NCI-H187 (cell line): Measurements from ENCODE around the gene HLA-DRB5.
"Not testable (repeated sequence)": the region's sequence is repeated elsewhere in the genome, so short reads cannot be mapped to it uniquely, and the experiment has no call there.

ENCODE experiments used
- DNase-seq, 2 experiments: peaks; one replicate each; lab custom pipeline; 2025; lab: John Stamatoyannopoulos, UW

Gene HLA-DRB5

GRCh38 chr6:32529697-32530430 lies at the start of gene HLA-DRB5:
TSS of gene HLA-DRB5 (minus strand) at chr6:32530287. CDS start at chr6:32530224, 63 bp downstream.
- DNase-seq: no peak

GRCh38 chr6:32578962-32579361 lies 48.9 kb upstream of the HLA-DRB5 start:
- DNase-seq: no peak

DNA sequence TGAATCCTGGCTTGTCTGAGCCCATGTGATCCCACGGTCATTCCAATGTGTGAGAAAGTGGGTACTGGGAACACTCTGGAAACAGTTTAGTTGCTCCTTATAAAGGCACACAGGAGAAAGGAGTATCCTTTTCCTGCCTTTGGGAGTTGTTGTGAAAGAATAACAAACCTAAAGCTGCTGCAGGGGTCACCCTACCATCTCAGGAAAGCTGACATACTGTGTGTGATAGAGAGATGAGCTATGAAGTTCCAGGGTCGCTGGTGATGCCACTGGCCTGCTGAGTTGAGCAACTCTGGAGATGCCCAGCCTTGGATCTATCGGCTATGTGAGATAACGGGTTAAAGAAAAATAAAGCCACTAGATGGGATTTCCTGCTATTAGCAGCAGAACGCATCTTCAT lies 47.4 kb upstream of the HLA-DRB5 start:
- not testable (repeated sequence) for DNase-seq

DNA sequence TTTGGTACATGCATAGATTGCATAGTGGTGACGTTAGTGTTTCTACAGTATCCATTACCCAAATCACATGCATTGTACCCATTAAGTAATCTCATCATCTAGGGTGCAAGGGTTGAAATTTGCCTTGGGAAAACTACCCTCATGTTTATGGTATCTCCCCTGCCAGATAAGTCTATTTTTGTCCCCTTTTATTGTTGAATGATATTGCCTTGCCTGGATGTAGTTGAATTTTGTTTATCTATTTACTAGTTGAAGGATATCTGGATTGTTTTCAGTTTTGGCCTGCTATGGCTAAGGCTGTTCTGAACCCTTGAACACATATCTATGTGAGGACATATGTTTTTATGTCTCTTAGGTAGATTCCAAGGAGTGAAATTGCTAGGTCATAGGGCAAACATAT lies 46.2 kb upstream of the HLA-DRB5 start:
- DNase-seq: no peak

DNA sequence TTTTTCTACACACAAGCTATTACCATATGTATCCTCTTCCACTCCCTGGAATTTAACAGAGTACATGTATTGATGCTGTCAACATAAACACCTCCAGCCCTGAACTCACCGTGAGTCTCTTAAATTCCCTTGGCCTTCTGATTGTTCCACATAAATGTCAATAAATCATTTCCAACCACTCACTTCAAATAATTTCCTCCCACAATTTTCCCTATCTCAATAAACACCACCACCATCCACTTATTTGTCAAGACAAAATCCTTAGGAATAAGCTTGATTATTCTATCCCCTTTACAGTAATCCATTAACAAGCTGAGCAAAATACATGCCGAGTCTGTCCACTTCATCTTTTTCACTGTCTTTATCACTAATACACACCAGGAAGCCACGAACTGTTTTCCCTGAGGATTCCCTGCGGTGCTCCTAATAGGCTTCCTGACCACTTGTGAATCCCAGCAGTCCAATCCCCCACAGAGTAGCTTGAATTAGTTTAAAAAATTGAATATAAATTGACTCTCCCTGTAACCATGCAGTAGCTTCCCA lies 40.3 kb upstream of the HLA-DRB5 start:
- no peak for DNase-seq

DNA sequence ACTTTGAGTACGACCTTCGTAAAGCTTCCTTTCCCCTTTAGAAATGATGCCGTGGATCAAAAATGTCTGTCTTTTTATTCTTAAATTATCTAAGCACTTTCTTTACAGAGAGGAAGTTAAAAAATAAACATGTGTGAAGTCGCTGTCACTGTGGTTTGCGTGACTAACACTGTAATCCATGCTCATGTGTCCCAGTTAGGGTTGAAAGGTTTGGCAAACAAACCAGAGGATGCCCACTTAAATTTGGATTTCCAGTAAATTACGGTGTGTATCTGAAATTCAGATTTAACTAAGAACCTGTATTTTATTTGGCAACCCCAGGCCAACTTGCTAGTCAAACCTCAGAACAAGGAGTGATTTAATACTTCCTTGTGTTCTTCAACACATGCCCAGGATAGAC lies 38.5 kb upstream of the HLA-DRB5 start:
- DNase-seq: no peak

GRCh38 chr6:32566957-32567356 lies 36.9 kb upstream of the HLA-DRB5 start:
- DNase-seq: no peak

DNA sequence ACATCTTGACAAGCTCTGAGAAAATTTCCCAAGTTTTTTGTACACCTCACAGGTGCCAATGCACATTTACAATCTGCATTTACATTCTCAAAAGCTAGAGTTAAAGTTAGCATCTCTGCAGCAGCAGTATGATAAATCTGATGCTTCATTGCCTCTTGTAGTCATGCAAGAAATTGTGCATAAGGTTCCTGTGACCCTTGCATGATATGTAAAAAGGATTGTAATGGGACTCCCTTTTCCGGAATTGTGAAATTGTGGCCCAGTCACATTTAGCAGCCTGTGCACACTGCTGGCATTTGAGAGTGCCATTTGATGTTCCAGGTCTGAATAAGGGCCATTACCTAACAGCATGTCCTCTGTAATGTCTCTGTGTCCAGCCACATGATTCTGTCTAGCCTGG lies 35.4 kb upstream of the HLA-DRB5 start:
- DNase-seq: no peak

GRCh38 chr6:32562940-32563339 lies 32.9 kb upstream of the HLA-DRB5 start:
- DNase-seq: no peak

GRCh38 chr6:32559747-32560146 lies 29.7 kb upstream of the HLA-DRB5 start:
- no peak for DNase-seq

DNA sequence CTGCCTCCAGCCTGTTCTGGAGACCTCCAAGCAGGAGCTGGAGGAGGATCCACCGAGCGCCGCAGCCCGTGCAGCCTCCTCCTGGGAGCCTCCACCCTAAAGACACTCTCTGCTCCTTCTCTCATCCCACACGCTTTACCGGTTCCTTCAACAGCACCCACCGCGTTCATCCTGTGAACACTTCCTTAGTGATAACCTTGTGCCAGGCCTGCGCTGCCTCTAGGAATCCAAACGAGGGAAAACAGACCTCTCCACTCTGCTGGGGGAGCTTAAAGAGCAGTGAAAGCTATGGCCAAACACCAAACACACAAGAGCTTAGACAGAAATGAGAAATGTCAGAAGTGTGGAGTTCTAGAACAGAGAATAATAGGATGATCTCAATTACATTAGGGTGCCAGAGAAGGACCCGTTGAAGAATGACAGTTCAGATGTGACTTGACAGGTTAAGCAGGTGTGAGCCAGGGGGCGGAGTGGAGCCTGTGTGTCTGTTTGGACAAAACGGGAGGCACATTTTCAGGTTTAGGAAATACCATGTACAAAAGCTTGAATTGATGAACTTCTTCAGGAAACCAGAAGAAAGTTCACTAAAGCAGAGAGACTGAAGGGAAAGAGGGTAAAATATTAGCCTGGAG lies 28.5 kb upstream of the HLA-DRB5 start:
- DNase-seq: no peak

- DNase-seq: peak; percentile 31 to 45
Measured at GRCh38 chr6:32554116-32554965, 24.3 kb upstream of the HLA-DRB5 start.

DNA sequence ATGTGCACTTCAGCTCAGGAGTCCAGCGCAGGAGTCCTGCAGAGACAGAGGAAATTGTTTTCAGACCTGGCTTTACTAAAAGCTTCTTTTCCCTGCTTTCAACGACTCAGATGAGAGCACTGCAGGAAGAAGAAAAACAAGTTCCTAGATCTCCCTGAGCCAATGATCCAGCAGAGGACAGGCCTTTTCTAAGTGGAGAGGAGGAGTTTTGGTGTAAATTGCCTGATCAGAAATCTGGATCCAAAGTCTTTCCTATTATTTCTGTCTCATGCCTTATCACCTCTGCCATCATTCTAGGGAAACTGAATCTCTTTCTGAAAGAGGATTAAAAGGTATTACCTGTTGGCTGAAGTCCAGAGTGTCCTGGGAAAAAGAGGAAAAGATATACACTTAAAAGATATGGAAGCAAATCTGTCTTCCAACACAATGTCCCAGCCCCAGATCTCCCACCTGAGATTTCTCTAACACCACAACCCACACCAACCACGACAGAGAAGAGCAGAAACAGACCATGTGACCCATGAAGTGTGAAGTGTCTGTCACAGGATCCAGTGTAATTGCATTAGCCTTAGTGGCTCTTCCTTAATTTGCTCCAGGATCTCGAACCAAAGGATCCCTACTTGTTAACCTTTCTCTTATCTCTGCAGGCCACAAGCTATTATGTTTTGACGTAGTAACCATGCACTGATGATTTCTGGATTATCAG lies 23.1 kb upstream of the HLA-DRB5 start:
- DNase-seq: no peak

GRCh38 chr6:32551410-32551809 lies 21.3 kb upstream of the HLA-DRB5 start:
- no peak for DNase-seq

DNA sequence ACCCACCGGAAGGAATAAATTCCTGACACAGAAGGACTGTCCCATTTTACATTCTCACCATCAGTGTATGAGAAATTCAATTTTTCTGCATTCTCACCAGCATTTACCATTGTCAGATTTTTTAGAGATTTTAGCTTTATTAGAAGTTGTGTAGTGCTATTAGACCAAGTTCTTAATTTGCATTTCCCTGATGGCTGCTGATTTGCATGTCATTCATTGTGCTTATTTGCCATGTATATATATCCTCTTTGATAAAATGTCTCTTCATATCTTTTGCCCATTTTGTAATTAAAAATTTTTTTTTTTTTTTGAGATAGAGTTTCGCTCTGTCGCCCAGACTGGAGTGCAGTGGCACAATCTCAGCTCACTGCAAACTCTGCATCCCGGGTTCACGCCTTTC lies 9.8 kb upstream of the HLA-DRB5 start:
- no peak for DNase-seq

- DNase-seq: not testable (repeated sequence)
Measured at GRCh38 chr6:32530431-32530793, 325 bp upstream of the HLA-DRB5 start.

GRCh38 chr6:32522302-32523047 lies 7.6 kb downstream of the HLA-DRB5 start:
- DNase-seq: no peak

- no peak for DNase-seq
Measured at GRCh38 chr6:32519910-32520258, 10.2 kb downstream of the HLA-DRB5 start.

GRCh38 chr6:32519118-32519909 lies 10.8 kb downstream of the HLA-DRB5 start:
- peak; percentile 25 to 34 for DNase-seq

- DNase-seq: no peak
Measured at GRCh38 chr6:32517654-32518445, 12.2 kb downstream of the HLA-DRB5 start.
